HUES6 (cell line): ENCODE measurements around the gene POU6F2.
"Not testable (repeated sequence)": the region's sequence is repeated elsewhere in the genome, so short reads cannot be mapped to it uniquely, and the experiment has no call there.

ENCODE experiments used
- H3K27ac ChIP-seq: 2 replicates; pipeline ENCODE4 v1.7.0; 2013; ENCODE audit warnings: low read depth, mild to moderate bottlenecking, low read length, inconsistent platforms
- H3K27me3 ChIP-seq: 2 replicates; pipeline ENCODE4 v1.6.1; 2013; ENCODE audit warnings: low read length; ENCODE audit not compliant: control insufficient read depth, insufficient read depth
- H3K36me3 ChIP-seq: 2 replicates; pipeline ENCODE4 v1.6.1; 2013; ENCODE audit warnings: low read length; ENCODE audit not compliant: control insufficient read depth, insufficient read depth
- H3K4me1 ChIP-seq: 2 replicates; pipeline ENCODE4 v1.6.1; 2013; ENCODE audit warnings: low read length; ENCODE audit not compliant: control insufficient read depth, insufficient read depth
- H3K4me3 ChIP-seq: 2 replicates; pipeline ENCODE4 v1.5.1; 2013; ENCODE audit warnings: low read depth, low read length
- H3K9ac ChIP-seq: one replicate; pipeline ENCODE4 v1.6.1; 2013; ENCODE audit warnings: mild to moderate bottlenecking, low read length
- H3K9me3 ChIP-seq: 2 replicates; pipeline ENCODE4 v1.6.1; 2013; ENCODE audit warnings: low read depth, low read length; ENCODE audit not compliant: control insufficient read depth, insufficient read depth

POU6F2 gene

GRCh38 chr7:39001595-39001994, 23.9 kb downstream of the POU6F2 start:
- H3K36me3 ChIP-seq: peaks cover 3% of the 10 kb centered on the region; the same call in 1 of the 2 replicates
- no peak overlapping the region for H3K9ac ChIP-seq
- no peak overlapping the region for H3K27ac ChIP-seq
- H3K27me3 ChIP-seq: no peaks in the 10 kb centered on the region
- no peaks in the 10 kb centered on the region for H3K9me3 ChIP-seq
- no peak overlapping the region for H3K4me3 ChIP-seq
- no peaks in the 10 kb centered on the region for H3K4me1 ChIP-seq

GRCh38 chr7:39002755-39003154, 25.0 kb downstream of the POU6F2 start:
- Histone ChIP-seq H3K4me3 (no peak overlapping the region), H3K9ac (no peak overlapping the region), H3K36me3 (peaks cover 3% of the 10 kb centered on the region; the same call in 1 of the 2 replicates), H3K27ac (no peak overlapping the region), H3K4me1 (no peaks in the 10 kb centered on the region), H3K9me3 (no peaks in the 10 kb centered on the region), H3K27me3 (no peaks in the 10 kb centered on the region)

DNA sequence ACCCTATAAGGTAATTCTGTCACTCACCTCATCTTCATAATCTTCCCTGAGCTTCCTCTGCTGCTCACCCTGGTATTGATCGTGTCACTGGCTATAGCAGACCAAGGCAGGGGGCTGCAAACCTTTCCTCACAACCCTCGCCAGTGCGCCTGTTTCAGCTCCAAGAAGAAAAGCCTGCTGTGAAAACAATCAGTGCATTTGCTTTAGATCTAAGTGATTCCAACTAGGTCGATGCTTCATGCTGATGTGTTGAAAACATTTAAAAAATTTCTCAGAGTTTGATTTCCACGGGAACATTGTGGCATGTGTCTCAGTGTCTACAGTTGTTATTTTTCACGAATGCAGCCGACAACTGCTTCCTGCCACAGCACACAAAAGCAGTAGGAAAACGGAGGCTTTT, 27.3 kb downstream of the POU6F2 start:
- no peaks in the 10 kb centered on the region for H3K9me3 ChIP-seq
- no peak overlapping the region for H3K4me3 ChIP-seq
- no peak overlapping the region for H3K27ac ChIP-seq
- no peak overlapping the region for H3K9ac ChIP-seq
- peaks cover 3% of the 10 kb centered on the region; the same call in 1 of the 2 replicates for H3K36me3 ChIP-seq
- H3K4me1 ChIP-seq: no peaks in the 10 kb centered on the region
- H3K27me3 ChIP-seq: no peaks in the 10 kb centered on the region

- no peak overlapping the region for H3K9ac ChIP-seq
- no peak overlapping the region for H3K4me3 ChIP-seq
- H3K36me3 ChIP-seq: peaks cover 3% of the 10 kb centered on the region; the same call in 1 of the 2 replicates
- H3K27me3 ChIP-seq: no peaks in the 10 kb centered on the region
- H3K9me3 ChIP-seq: no peaks in the 10 kb centered on the region
- no peaks in the 10 kb centered on the region for H3K4me1 ChIP-seq
- no peak overlapping the region for H3K27ac ChIP-seq
Observed at GRCh38 chr7:39005461-39005860, 27.8 kb downstream of the POU6F2 start.

DNA sequence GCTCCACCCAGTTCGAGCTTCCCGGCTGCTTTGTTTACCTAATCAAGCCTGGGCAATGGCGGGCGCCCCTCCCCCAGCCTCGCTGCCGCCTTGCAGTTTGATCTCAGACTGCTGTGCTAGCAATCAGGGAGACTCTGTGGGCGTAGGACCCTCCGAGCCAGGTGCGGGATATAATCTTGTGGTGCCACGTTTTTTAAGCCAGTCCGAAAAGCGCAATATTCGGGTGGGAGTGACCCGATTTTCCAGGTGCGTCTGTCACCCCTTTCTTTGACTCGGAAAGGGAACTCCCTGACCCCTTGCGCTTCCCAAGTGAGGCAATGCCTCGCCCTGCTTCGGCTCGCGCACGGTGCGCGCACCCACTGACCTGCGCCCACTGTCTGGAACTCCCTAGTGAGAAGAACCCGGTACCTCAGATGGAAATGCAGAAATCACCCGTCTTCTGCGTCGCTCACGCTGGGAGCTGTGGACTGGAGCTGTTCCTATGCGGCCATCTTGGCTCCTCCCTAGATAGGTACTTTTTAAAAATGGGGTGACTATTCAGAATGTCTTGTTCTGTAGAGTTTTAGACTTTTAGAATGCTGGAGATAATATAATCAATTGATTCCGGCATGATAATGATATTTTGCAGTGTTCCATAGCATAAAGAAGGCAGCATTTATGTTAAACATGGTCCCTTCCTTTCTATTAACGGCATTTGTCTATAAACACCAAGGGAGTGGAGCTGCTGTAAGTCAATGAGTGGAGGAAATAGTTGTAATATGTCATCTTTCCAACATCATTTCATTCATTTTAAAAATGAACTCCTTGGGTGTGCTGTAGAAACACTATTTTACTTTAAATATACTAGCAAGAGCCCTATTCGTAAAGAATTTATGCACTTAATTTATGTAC, 35.6 kb downstream of the POU6F2 start:
- H3K27me3 ChIP-seq, H3K9me3 ChIP-seq, H3K36me3 ChIP-seq: not testable (repeated sequence)
- H3K9ac ChIP-seq: peak overlapping the region; percentile 76
- peak overlapping the region; percentile 67; the same call in 1 of the 2 replicates for H3K27ac ChIP-seq
- peak overlapping the region; percentile 73 for H3K4me3 ChIP-seq
- peaks cover 18% of the 10 kb centered on the region for H3K4me1 ChIP-seq

DNA sequence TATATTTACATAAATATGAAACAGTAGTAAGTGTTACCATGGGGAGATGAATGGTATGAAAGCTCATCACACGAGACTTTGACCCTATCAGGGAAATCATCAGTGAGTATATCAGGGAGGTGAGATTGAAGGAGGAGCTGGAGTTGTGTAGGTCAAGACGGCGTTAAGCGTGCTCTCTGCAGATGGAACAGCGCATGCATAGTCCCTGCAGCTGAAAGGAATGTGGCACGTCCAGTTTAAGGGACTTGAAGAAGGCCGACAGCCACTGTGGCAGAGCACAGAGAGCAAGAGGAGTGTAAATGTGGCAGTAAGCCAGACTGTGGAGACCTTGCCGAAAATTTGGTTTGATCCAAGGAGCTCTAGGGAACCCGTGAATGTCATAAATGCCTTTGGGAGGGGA, 38.9 kb downstream of the POU6F2 start:
- no peaks in the 10 kb centered on the region for H3K9me3 ChIP-seq
- no peaks in the 10 kb centered on the region for H3K36me3 ChIP-seq
- no peak overlapping the region for H3K4me3 ChIP-seq
- H3K27ac ChIP-seq: no peak overlapping the region
- no peaks in the 10 kb centered on the region for H3K27me3 ChIP-seq
- H3K4me1 ChIP-seq: peaks cover 18% of the 10 kb centered on the region
- H3K9ac ChIP-seq: no peak overlapping the region

- no peaks in the 10 kb centered on the region for H3K9me3 ChIP-seq
- no peak overlapping the region; the same call in 1 of the 2 replicates for H3K4me3 ChIP-seq
- H3K27me3 ChIP-seq: no peaks in the 10 kb centered on the region
- peaks cover 18% of the 10 kb centered on the region for H3K4me1 ChIP-seq
- H3K36me3 ChIP-seq: no peaks in the 10 kb centered on the region
- no peak overlapping the region for H3K27ac ChIP-seq
- H3K9ac ChIP-seq: no peak overlapping the region
Observed at GRCh38 chr7:39017369-39017915, 39.7 kb downstream of the POU6F2 start.

DNA sequence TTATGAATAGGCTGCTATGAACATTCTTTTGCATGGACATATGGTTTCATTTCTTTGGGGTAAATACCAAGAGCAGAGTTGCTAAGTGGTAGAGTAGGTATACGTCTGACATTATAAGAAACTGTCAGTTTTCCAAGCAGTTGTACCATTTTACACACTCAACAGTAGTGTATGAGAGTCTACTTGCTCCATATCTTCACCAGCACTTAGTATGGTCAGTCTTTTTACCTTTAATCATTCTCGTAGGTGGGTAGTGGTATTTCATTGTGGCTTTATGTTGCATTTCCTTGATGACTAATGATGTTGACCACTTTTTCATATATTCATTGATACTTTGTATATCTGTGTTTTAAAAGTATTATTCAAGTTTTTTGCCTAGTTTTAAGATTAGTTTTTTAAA, 45.1 kb downstream of the POU6F2 start:
- Histone ChIP-seq H3K27ac (no peak overlapping the region), H3K4me1 (peaks cover 4% of the 10 kb centered on the region; the same call in 1 of the 2 replicates), H3K4me3 (no peak overlapping the region), H3K9me3 (peaks cover 7% of the 10 kb centered on the region; the same call in 1 of the 2 replicates), H3K36me3 (no peaks in the 10 kb centered on the region), H3K9ac (no peak overlapping the region), H3K27me3 (no peaks in the 10 kb centered on the region)

- H3K9me3 ChIP-seq: peaks cover 7% of the 10 kb centered on the region; the same call in 1 of the 2 replicates
Observed at GRCh38 chr7:39027491-39027890, 49.8 kb downstream of the POU6F2 start.

DNA sequence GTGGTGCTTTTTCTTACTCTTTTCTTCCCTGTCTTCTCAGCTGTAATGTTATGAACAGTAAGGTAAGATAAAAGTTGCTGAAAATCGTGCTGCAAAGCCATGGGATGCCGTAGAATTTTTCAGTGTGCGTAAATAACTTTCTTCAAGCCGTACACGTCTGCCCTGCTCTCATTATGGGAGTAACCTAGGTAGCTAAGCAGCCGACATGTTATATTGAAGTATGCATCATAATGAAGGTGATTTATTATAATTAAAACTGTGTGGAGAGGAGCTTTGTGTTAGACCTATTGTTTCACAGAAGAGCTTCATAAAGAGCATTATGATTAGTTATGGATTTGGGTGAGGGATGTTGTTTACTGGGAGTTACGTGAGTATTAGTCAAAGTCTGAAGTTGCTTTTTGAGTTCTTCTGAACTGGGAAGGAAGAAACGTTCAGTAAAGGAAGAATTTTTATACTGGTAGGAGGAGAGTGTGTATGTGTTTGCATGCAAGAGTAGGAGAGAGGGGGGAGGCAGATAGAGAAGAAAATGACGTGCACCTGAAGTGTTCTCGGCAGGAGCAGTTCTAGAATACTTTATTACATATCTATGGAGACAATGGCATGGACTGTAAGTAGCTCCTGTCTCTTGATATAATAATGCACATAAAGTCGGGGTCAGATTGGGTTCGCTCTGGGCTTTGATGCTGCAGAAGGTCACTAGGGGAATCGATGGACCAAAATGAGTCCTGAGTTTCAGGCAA, 56.3 kb downstream of the POU6F2 start:
- no peak overlapping the region for H3K27ac ChIP-seq
- H3K4me3 ChIP-seq: no peak overlapping the region
- no peak overlapping the region for H3K9ac ChIP-seq
- no peaks in the 10 kb centered on the region for H3K27me3 ChIP-seq
- H3K4me1 ChIP-seq: peaks cover 12% of the 10 kb centered on the region; the same call in 1 of the 2 replicates
- no peaks in the 10 kb centered on the region for H3K9me3 ChIP-seq
- H3K36me3 ChIP-seq: no peaks in the 10 kb centered on the region

More at GRCh38 chr7:39027491-39027890, 49.8 kb downstream of the POU6F2 start:
- no peaks in the 10 kb centered on the region for H3K27me3 ChIP-seq
- H3K27ac ChIP-seq: no peak overlapping the region
- no peak overlapping the region for H3K9ac ChIP-seq
- H3K4me1 ChIP-seq: peaks cover 4% of the 10 kb centered on the region; the same call in 1 of the 2 replicates
- H3K36me3 ChIP-seq: no peaks in the 10 kb centered on the region
- H3K4me3 ChIP-seq: no peak overlapping the region
